ENCODE results near the gene UBE2V1. TPM values are rescaled to one million over a fixed set of nuclear protein-coding genes. Genes with fewer than 3 reads are reported as not detected.

Gene UBE2V1
- total RNA-seq, 1 donor from 2014 or later: 62.5 TPM

DNA sequence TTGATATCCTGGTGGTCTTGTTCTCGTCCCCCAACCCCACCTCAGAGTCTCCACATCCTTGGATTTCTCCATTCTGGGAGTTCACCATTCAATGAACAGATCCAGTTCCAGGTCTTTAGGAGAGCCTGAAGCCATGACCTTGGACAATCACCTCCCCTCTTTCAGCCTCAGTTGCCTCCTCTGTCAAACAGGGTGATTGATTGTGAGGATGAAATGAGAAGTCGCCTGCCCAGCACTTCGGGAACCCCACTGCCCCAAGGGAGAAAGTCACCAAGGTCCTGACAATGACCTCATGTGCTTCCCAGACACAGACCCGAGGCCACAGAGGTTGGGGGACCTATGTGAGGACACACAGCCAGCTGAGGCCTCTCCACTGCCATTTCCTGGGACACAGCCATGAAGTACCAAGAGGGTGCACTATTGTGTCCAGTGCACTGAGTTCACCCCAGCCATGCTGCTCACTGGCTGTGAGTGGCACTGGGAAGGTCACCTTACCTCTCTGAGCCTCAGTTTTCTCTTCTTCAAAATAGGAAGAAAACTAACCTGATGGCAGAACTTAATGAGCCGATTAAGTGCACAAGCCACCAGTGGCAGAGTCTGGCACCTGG is 68.5 kb downstream of the UBE2V1 start:
- no peak for DNase-seq (ENCODE audit: low read depth)
- TF ChIP-seq, protein P1, sequence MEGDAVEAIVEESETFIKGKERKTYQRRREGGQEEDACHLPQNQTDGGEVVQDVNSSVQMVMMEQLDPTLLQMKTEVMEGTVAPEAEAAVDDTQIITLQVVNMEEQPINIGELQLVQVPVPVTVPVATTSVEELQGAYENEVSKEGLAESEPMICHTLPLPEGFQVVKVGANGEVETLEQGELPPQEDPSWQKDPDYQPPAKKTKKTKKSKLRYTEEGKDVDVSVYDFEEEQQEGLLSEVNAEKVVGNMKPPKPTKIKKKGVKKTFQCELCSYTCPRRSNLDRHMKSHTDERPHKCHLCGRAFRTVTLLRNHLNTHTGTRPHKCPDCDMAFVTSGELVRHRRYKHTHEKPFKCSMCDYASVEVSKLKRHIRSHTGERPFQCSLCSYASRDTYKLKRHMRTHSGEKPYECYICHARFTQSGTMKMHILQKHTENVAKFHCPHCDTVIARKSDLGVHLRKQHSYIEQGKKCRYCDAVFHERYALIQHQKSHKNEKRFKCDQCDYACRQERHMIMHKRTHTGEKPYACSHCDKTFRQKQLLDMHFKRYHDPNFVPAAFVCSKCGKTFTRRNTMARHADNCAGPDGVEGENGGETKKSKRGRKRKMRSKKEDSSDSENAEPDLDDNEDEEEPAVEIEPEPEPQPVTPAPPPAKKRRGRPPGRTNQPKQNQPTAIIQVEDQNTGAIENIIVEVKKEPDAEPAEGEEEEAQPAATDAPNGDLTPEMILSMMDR (IDR thresholded peaks at IDR 0.05; ENCODE audit: insufficient read depth, low read length, poor library complexity, severe bottlenecking): no peak
- no peaks in the 10 kb centered on the region for H3K36me3 ChIP-seq (ENCODE audit: control insufficient read depth, insufficient read depth, low read length)
- no peaks in the 10 kb centered on the region for H3K27me3 ChIP-seq (ENCODE audit: control insufficient read depth, insufficient read depth, low read length)
- no peak overlapping the region for H3K4me3 ChIP-seq (ENCODE audit: low read depth, low read length)

DNA sequence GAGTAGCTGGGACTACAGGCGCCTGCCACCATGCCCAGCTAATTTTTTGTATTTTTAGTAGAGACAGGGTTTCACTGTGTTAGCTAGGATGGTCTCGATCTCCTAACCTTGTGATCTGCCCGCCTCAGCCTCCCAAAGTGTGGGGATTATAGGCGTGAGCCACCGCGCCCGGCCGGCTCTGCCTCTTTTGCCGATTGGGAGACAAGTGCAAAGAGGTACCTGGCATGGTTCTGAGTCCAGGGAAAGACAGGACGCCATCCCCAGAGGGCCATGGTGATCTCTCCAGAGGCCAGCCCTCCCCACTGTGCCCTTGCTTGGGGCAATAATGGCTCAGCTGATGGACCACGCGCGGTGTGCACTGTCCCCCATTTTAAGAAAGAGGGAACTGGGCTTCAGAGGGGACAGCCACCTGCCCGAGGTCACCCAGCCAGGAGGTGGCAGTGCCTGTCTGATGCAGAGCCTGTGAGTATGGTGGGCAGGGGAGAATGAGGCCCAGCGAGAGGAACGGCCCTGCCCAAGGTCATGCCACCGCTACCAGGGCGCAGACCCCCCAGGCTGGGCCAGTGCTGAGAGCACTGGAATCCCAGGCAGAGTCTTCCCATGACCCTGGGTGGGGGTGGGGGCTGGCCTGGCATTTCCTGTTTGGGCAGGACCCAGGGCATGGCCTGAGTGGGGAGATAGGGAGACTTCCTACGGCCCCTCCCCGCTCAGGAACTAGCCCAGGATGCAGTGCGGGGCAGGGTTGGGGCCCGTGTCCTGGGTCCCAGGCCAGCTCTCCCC is 69.2 kb downstream of the UBE2V1 start:
- TF ChIP-seq, protein P1 (IDR thresholded peaks at IDR 0.05; ENCODE audit: insufficient read depth, low read length, poor library complexity, severe bottlenecking): peak; percentile 3
- Histone ChIP-seq H3K36me3 (ENCODE audit: control insufficient read depth, insufficient read depth, low read length) (no peaks in the 10 kb centered on the region), H3K27me3 (ENCODE audit: control insufficient read depth, insufficient read depth, low read length) (no peaks in the 10 kb centered on the region), H3K4me3 (ENCODE audit: low read depth, low read length) (no peak overlapping the region)
- DNase-seq (ENCODE audit: low read depth): no peak

DNA sequence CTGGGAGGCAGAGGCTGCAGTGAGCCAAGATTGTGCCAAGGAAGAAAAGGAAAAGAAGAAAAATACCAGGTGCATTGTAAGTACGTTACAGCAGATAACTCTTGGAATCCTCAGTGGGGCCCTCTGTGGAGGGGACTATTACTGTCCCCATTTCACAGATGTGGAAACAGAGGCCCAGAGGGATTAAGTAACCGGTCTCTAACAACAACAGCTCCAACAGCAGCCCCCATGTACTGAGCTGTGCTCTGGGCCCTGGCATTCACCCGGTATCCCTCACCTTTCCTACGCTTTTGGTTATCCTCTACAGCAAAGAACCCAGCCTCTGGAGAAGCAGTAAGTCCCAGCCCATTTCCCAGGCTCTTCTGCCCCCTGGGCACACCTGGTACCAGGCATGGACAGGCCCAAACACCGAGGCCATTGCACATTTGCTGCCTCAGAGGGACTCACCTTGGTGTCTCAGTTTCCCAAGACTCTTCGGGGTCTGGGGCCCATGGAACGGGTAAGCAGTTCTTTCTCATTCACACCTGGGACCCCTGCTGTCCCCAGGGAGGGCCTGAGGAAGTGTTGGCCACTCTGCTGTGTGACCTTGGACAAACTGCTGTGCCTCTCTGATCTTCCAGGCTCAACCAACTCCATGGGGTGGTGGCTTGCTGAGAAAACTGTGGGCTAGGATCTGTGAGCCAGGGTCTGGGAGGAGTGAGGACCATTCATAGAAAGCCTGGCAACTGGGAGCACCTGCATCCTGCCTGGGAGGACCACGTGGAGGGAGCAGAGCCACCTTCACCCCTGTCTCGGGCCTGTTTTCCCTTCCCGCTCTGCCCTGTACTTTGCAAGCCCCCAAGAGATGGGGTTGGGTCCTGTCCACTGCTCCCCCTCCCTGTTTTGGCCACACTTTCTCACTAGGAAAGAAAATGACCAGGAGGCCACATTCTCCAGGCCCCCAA is 70.3 kb downstream of the UBE2V1 start:
- H3K4me3 ChIP-seq (ENCODE audit: low read depth, low read length): no peak overlapping the region
- no peaks in the 10 kb centered on the region for H3K27me3 ChIP-seq (ENCODE audit: control insufficient read depth, insufficient read depth, low read length)
- no peaks in the 10 kb centered on the region for H3K36me3 ChIP-seq (ENCODE audit: control insufficient read depth, insufficient read depth, low read length)
- TF ChIP-seq, protein P1 (IDR thresholded peaks at IDR 0.05; ENCODE audit: insufficient read depth, low read length, poor library complexity, severe bottlenecking): no peak
- DNase-seq (ENCODE audit: low read depth): no peak

DNA sequence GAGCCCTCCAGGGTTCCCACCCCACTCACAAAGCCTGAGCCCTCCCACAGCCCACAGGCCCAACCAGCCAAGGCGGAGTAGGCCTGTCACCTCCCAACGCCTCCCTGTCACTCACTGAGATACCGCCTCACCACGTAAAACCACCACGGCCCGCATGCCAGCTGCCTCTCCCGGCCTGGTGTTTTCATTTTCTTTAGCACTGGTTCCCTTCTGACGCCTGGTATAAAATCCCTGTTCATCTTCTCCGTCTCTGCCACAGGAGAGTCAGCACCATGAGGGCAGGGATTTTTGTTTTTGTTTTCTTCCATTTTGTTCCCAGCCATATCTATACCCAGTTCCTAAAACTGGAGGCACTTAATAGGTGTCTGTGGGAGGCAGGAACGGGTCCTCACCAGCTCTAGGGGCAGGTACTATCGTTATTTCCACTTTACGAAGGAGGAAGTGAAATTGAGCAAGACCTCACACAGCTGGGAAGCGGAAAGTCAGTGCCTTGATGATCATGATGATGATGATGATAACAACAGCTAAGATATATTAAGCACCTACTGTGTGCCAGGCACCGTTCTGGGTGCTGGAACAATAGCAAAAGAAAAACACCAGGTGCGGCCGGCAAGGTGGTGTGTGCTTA is 71.6 kb downstream of the UBE2V1 start:
- Histone ChIP-seq H3K36me3 (ENCODE audit: control insufficient read depth, insufficient read depth, low read length) (no peaks in the 10 kb centered on the region), H3K4me3 (ENCODE audit: low read depth, low read length) (no peak overlapping the region), H3K27me3 (ENCODE audit: control insufficient read depth, insufficient read depth, low read length) (no peaks in the 10 kb centered on the region)
- TF ChIP-seq, protein P1 (IDR thresholded peaks at IDR 0.05; ENCODE audit: insufficient read depth, low read length, poor library complexity, severe bottlenecking): no peak
- no peak for DNase-seq (ENCODE audit: low read depth)

DNA sequence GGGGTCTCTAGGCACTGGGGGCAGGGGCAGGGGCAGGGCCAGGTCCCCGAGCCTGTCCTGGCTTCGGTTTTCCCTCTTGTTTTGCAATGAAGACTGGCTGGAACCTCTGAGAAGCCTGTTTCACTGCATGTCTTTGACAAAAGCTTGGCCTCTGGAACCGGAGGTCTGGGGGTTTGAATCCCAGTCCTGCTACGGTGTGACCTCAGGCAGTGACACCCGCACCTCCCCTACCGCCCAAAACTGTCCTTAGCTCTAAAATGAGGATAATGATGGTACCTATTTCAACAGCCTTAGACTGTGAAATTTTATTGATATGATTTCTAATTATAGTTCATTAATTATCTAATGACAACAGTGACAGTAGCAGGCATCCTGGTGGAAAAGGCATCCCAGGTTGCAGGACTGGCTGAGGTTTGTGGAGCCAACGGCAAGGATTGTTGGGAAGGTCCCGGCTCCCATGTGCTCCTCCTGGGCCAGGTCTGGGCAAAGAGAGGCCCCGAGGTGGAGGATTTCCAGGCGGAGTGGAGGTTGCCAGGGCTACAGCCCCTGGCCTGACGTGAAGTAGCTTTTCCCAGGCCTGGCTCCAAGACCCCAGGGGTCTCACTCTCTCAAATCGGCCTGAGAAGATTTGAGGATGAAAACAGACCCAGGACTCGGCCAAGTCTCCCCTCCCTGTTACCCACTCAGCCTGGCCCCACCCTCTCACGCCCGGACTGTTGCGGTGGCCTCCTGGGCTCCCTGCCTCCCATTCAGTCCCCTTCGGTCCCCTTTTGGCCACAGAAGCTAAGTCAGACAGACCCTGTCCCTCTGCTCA is 72.3 kb downstream of the UBE2V1 start:
- Histone ChIP-seq H3K4me3 (ENCODE audit: low read depth, low read length) (no peak overlapping the region), H3K36me3 (ENCODE audit: control insufficient read depth, insufficient read depth, low read length) (no peaks in the 10 kb centered on the region), H3K27me3 (ENCODE audit: control insufficient read depth, insufficient read depth, low read length) (no peaks in the 10 kb centered on the region)
- TF ChIP-seq, protein P1 (IDR thresholded peaks at IDR 0.05; ENCODE audit: insufficient read depth, low read length, poor library complexity, severe bottlenecking): no peak
- DNase-seq (ENCODE audit: low read depth): no peak

Measured in kidney epithelial cell (primary cell).